GM21423 (cell line): ENCODE measurements around the gene CTBP2.

Experiments
- ATAC-seq: cut with Tn5 transposase; IDR thresholded peaks from one replicate; pipeline ENCODE4 v1.9.1; 2021; ENCODE audit warnings: mild to moderate bottlenecking, moderate library complexity; ENCODE audit not compliant: unreplicated experiment

CTBP2 gene

GRCh38 chr10:125159932-125160855, at the start of gene CTBP2:
Gene CTBP2 (minus strand): TSS chr10:125160563.
- no peak for ATAC-seq

DNA sequence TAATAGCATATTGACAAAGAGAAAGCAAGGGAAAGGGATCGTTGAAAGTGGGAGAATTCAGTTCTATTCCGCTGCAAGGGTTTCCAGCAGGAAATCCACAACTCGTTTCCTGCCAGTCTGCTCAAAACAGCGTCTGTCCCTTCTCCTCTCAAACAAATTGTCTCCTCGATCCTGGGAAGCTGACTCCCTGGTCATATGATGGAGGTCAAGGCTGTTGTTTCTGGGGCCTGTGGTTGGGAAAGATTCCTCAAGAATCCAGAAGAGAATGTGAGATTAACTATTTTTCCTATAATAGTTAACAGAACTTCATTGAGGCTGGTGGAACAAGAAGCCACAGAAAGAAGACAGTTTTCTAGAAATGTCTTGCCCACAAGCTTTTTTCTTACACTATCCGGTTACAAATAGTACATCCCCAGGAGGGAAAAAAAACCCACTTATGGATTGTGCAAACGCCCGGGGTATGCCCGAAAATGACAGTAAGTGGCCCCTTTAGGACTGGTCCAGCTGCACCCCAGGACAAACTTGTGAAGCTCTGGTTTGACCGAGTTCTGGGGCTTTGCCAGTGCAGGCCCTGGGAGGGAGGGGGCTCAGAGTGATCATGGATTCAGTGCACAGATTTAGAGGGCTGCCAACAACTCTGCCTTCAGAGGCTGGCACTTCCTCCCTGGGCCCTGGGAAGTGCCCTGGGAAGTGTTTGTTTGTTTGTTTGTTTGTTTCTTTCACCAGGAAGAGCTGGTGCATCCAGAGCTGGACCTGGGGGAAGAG, 49.4 kb upstream of the CTBP2 start:
- no peak for ATAC-seq

DNA sequence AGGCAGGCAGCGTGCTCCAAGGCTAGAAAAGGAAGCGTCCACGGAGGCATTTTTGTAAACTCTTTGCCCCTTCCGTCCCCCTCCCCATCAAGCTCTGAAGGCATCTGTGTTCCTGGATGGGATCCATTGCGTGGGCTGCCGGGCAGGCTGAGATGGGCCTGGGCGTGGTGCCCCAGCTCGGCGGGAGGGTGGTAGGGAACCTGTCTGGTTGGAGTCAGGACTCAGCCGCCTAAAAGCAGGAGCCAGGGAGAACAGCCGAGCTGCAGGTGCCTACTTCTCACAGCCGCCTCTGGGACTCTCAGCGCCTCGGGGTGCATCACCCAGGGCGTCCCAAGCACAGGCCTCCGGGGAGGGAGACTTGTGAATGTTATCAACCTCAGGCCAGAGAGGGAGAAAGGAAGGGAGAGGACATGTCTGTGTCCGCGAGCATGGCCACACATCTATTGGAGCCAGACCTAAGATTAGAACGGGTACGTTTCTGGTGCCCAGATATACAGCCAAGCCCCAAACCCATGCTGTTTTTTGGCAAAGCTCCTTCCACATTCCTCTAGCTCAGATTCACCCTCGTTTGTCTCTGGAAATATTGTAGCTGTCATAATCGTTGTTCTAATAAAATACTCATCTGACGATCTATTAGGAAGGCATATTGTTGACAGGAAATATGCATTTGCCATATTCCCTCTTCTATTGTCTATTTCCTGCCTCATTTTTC, 48.6 kb upstream of the CTBP2 start:
- no peak for ATAC-seq

DNA sequence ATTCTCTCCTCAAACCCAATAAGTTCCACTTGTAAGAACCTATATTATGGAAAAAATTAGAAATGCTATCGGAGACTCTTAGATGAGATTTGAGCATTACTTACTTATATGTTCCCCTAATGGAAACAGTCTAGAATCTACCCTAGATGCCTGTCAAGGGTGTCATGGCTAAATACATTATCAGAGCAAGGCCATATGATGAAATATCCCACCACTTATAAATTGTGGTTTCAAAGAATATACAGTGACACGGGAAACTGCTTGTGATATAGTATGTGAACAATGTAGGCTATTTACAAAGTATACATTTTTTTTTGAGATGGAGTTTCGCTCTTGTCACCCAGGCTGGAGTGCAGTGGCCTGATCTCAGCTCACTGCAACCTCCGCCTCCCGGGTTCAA, 46.3 kb upstream of the CTBP2 start:
- ATAC-seq, result no peak

DNA sequence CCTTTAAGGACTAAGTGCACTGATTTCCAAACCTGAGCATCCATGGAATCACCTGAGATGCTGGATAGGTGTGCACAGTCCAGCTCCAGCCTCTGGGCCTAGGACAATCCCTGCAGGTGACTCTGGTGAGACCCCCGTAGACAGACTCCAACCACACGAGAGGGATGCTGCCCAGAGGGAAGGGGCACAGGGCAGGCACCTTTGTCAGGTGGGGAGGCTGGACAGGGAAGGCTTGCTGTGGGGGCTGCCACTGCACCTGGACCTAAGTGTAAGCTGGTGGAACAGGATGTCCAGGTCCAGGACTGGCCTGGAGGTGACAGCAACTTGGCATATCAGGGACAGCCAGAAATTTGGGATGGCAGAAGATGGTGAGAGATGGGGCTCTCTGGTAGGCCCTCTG, 45.1 kb upstream of the CTBP2 start:
- no peak for ATAC-seq

DNA sequence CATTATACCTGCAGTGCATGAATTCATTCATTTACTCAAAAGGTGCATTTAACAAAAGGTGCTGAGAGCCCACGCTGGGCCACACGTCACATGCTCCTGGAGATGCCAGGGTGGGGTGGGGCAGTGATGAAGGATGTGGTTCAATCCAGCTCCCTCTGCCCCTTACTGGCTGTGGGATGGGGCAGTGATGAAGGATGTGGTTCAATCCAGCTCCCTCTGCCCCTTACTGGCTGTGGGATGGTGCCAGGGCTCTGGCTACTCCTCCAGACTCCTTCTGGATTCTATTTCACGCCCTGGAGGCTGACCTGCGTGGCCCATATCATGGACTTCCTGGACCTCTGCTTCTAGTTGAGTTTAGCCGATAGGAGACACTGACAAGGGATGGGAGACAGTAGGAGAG, 44.0 kb upstream of the CTBP2 start:
- no peak for ATAC-seq

DNA sequence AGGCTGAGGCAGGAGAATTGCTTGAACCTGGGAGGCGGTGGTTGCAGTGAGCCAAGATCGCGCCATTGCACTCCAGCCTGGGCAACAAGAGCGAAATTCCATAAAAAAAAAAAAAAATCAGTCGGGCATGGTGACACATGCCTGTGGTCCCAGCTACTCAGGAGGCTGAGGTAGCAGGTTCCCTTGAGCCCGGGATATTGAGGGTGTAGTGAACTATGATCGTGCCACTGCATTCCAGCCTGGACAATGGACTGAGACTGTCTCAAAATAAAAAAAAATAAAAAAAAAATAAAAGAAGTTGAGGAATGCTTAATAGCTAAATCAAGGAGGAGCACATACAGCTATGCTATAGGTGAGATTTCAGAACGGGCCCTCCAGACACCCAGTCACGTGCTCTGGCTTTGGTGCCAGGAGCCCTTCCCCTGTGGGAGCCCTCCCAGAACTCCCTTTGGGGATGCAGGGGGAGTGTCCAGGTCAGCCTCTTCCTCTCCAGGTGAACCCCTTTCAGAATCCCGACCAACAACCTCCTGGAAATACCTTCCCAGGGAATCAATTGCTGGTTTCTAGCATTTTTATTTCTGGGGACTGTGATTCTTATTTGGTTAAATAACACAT, 42.9 kb upstream of the CTBP2 start:
- ATAC-seq, result no peak

- ATAC-seq, result peak; percentile 20
These were observed 41.6 kb upstream of the CTBP2 start for GRCh38 chr10:125201791-125202622.

GRCh38 chr10:125201108-125201524, 40.8 kb upstream of the CTBP2 start:
- ATAC-seq, result peak; percentile 81

- no peak for ATAC-seq
These were observed 40.0 kb upstream of the CTBP2 start for GRCh38 chr10:125200396-125200795.

GRCh38 chr10:125199270-125199669, 38.9 kb upstream of the CTBP2 start:
- no peak for ATAC-seq

- ATAC-seq, result no peak
These were observed 34.5 kb upstream of the CTBP2 start for GRCh38 chr10:125194814-125195213.

- ATAC-seq, result no peak
These were observed 33.0 kb upstream of the CTBP2 start for GRCh38 chr10:125193306-125193877.

DNA sequence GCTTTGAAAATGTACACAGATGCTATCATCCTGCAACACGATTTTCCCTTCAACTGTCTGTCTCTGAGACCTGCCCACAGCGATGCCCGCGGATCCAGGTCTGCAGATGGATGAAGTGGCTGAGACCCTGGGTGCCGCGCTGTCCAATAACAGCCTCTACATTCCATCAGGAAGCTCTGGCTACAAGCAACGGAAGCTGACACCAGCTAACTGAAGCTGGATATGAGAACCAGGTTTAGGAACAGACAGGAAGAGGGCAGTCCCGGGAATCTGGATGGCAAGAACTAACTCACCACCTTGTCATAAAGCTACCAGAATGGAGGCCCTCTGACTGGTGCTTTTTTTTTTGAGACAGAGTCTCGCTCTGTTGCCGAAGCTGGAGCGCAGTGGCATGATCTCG, 32.3 kb upstream of the CTBP2 start:
- ATAC-seq, result no peak

DNA sequence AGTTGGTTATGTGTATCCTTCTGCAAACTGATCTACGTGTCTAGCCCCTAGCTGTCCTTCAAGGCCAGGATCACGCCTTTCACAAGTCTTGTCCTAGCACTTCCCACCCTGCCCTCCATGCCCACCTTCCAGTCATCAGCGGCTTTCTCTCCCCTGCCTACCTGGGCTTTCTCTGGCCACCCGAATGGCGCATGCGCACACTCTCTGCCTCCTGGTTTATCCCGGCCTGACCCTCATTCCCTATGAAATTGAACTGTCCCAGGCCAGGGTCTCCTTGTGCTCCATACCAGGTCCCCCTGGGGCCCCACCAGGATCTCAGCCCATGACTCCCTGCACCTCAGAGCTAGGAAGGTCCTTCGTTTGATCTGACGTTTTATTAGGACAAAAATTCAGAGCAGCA, 31.6 kb upstream of the CTBP2 start:
- no peak for ATAC-seq

GRCh38 chr10:125190946-125191345, 30.6 kb upstream of the CTBP2 start:
- no peak for ATAC-seq

DNA sequence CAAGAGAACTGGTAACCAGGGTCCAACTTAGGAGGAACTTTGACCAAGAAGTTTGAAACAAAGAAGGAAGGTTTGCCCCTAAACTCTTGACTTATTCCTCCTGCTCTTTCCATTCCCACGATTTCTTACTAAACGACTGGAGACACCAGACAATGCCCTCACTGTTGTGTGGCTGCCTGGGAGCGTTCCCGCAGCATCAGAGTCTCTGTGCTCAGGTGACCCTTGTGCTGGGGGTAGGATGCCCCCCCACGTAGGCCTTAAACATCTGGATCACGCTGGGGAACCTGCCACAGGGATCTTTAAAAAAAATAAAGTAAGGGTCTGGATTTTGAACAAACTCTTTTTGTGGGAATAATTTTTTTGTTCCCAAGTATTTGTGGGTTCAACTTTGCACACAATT, 30.1 kb upstream of the CTBP2 start:
- no peak for ATAC-seq

- no peak for ATAC-seq
These were observed 28.8 kb upstream of the CTBP2 start for GRCh38 chr10:125189162-125189561.

DNA sequence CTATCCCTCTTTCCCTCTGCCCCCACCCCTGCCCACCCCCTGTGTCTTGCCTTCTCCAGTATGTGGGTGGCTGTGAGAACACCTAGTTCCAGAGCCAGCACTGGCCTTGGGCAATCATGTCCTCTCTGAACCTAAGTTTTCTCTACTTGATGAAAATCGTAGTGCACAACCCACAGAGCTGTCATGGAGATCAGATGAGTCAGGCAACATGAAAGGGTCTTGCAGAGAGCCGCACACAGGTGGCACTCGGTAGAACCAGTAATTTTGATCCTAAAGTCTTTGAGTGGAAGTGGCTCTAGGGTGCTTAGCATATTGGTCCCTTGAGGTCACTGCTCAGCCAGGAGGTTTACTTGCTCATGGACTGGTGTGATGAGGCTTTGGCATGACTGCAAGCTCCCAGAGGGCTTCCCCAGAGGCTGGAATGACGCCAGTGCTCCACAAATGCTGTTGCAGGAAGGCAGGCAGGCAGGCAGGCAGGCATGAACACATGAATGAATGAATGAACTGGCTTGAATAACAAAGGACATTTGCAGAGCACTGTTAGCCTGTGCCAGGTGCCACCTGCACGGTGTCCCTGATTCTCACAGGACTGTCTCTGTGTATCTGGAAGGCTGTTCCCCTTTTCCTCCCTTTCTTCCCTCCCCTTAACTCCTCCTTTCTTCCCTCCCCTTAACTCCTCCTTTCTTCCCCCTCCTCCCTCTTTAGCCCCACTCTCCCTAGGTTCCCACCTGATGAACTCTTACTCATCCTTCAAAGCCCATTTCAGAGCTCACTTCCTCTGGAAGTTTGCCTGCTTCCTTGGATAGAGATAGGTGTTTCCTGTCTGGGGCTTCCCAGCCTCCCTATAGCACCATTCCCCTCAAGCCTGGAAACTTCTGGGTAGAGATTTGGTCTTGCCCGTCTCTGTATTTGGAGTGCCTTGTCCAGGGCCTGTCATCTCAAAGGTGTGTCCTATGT, 27.2 kb upstream of the CTBP2 start:
- ATAC-seq, result no peak
